Neutrophil (primary cell): Measurements from ENCODE around the gene GNAI3.

Experiments used
- H3K27ac ChIP-seq: fragments of 200-600 bp; sonication (generic); 2 replicates; pipeline ENCODE4 v1.5.1; 2016; ENCODE audit warnings: mild to moderate bottlenecking, moderate library complexity
- H3K27me3 ChIP-seq: fragments of 200-600 bp; sonication (generic); 2 replicates; pipeline ENCODE4 v1.6.0; 2016; ENCODE audit warnings: mild to moderate bottlenecking
- H3K36me3 ChIP-seq: fragments of 200-600 bp; sonication (generic); 2 replicates; pipeline ENCODE4 v1.5.1; 2017
- H3K4me1 ChIP-seq, 2 experiments: fragments of 200-600 bp in 1 of 2; sonication (generic) in 1 of 2; 1 replicate in 1 of 2; 2 replicates in 1 of 2; pipeline versions ENCODE4 v1.5.1 to v1.6.1; 2013 to 2016; ENCODE audit warnings: low read depth in 1 of 2, low read length in 1 of 2, mild to moderate bottlenecking in 1 of 2, moderate library complexity in 1 of 2; ENCODE audit not compliant: control insufficient read depth in 1 of 2, insufficient read depth in 1 of 2
- H3K4me3 ChIP-seq, 2 experiments: fragments of 200-600 bp in 1 of 2; sonication (generic) in 1 of 2; 1 replicate in 1 of 2; 2 replicates in 1 of 2; pipeline ENCODE4 v1.5.1; 2013 to 2016; ENCODE audit warnings: low read depth in 1 of 2, low read length in 1 of 2, mild to moderate bottlenecking in 1 of 2, moderate library complexity in 1 of 2
- H3K9me3 ChIP-seq: fragments of 200-600 bp; sonication (generic); 2 replicates; pipeline ENCODE4 v1.5.1; 2016
- TF ChIP-seq, protein P1 (sequence below): fragments of 200-600 bp; sonication (generic); IDR thresholded peaks from 2 replicates; pipeline ENCODE4 v1.5.1; 2016; ENCODE audit warnings: antibody characterized with exemption

Gene GNAI3

DNA sequence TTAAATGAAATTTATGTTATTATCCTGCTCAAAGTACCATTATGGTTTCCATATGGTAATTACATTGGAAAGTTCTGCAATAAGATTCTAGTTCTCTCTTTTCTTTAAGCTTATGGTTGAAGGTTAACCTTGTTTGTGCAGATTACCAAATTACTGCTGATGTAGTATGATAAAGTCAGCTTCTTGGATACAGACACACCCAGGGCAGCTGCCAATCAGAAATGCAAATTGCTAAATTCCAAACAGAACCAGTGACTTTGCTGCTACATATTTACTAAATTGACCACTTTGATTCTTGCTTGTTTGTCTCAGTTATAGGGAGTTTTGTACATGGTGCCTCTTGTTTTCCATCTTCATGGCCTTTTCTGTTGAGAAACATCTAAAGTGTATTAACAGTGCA, 44.5 kb downstream of the GNAI3 start:
- peaks cover 92% of the 10 kb centered on the region for H3K36me3 ChIP-seq
- no peak overlapping the region for H3K4me3 ChIP-seq
- peak overlapping the region; percentile 41 for H3K27ac ChIP-seq
- H3K27me3 ChIP-seq, result no peaks in the 10 kb centered on the region
- peaks cover 15 to 33% of the 10 kb centered on the region in 2 experiments for H3K4me1 ChIP-seq
- H3K9me3 ChIP-seq, result no peaks in the 10 kb centered on the region
- TF ChIP-seq, protein P1, sequence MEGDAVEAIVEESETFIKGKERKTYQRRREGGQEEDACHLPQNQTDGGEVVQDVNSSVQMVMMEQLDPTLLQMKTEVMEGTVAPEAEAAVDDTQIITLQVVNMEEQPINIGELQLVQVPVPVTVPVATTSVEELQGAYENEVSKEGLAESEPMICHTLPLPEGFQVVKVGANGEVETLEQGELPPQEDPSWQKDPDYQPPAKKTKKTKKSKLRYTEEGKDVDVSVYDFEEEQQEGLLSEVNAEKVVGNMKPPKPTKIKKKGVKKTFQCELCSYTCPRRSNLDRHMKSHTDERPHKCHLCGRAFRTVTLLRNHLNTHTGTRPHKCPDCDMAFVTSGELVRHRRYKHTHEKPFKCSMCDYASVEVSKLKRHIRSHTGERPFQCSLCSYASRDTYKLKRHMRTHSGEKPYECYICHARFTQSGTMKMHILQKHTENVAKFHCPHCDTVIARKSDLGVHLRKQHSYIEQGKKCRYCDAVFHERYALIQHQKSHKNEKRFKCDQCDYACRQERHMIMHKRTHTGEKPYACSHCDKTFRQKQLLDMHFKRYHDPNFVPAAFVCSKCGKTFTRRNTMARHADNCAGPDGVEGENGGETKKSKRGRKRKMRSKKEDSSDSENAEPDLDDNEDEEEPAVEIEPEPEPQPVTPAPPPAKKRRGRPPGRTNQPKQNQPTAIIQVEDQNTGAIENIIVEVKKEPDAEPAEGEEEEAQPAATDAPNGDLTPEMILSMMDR, result no peak

DNA sequence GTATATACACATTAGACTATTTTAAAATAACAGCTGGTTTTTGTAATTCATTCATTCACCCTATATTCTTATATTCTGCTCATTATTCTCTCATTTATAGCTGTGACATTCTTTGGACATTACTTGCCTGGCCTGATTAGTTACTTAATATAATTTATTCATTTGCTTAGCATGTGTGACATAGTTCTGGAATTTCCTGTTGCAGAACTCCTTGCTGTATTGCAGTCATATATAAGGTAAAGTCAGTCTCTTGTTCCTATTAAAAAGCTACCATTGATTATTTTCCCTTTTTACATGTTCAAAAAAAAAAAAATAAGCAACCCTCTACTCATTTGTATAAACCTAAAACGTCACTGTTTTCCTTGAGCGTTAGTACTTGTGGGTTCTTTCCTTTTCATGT, 47.1 kb downstream of the GNAI3 start:
- Histone ChIP-seq H3K9me3 (no peaks in the 10 kb centered on the region), H3K4me1 (peaks cover 0 to 11% of the 10 kb centered on the region in 2 experiments), H3K27ac (peak overlapping the region; percentile 28), H3K4me3 (no peak overlapping the region), H3K27me3 (no peaks in the 10 kb centered on the region), H3K36me3 (peaks cover 81% of the 10 kb centered on the region)
- TF ChIP-seq, protein P1, result no peak

DNA sequence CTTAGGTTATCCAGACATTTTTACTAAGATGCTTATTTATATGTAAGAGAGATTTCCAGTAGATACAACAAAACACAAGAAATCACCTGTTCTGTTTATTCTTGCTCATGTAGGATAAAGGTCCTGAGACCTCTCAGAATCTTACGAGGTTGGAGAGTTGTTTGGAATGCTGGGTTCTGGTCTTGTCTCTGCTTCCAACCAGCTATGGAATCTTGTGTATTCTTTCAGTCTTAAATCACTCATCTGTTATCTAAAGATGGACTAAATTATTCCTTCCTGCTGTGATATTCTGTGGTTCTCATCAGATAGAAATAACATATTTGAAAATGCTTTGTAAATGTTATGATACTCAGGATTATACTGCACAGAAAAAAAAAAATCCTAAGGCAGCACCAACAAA, 49.7 kb downstream of the GNAI3 start:
- Histone ChIP-seq H3K4me1 (peaks cover 0 to 4% of the 10 kb centered on the region in 2 experiments), H3K36me3 (peaks cover 59% of the 10 kb centered on the region), H3K9me3 (no peaks in the 10 kb centered on the region), H3K27me3 (no peaks in the 10 kb centered on the region), H3K4me3 (no peak overlapping the region), H3K27ac (peak overlapping the region; percentile 36)
- TF ChIP-seq, protein P1, result no peak

DNA sequence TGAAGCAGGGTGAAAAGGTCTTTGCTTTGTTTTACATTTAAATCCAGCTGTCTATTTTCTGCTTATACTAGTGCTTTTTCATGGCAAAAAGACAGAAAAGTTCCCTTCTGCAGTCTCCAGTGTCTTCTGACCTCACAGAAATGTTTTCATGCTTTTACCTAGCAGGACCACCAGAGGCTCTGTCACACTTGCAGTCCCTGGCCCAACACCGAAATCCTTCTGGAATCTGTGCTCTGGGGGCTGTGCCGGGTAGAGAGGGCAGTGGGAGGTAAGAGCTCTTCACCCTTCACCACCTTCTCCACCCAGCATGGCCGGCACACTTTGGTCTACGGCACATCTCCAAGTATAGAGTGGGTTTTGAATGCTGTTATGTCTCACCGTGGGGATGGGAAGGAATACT, 50.2 kb downstream of the GNAI3 start:
- H3K9me3 ChIP-seq, result no peaks in the 10 kb centered on the region
- TF ChIP-seq, protein P1, result no peak
- no peaks in the 10 kb centered on the region for H3K27me3 ChIP-seq
- H3K4me3 ChIP-seq, result no peak overlapping the region
- peak overlapping the region; percentile 36 for H3K27ac ChIP-seq
- peaks cover 56% of the 10 kb centered on the region for H3K36me3 ChIP-seq
- H3K4me1 ChIP-seq, result peaks cover 0 to 4% of the 10 kb centered on the region in 2 experiments

DNA sequence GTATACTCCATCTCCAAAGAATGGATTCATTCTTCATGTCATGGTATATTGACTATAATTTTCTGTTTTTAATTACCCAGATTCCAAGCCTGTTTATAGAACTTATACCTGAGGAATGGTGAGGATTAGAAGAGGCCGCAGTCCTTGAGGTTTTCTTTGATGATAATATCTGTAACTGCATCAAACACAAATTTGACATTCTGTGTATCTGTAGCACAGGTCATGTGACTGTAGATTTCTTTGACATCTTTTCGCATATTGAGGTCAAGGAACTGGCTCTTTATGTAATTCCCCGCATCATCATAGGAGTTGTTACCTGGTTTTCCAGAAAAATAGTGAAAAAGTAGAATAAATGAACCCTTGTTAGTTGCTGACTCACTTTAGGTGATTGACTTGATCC, 54.8 kb downstream of the GNAI3 start:
- no peak overlapping the region for H3K4me3 ChIP-seq
- H3K36me3 ChIP-seq, result peaks cover 19% of the 10 kb centered on the region
- H3K27ac ChIP-seq, result peak overlapping the region; percentile 35
- no peaks in the 10 kb centered on the region for H3K27me3 ChIP-seq
- peaks cover 4 to 6% of the 10 kb centered on the region in 2 experiments for H3K4me1 ChIP-seq
- TF ChIP-seq, protein P1, result no peak
- no peaks in the 10 kb centered on the region for H3K9me3 ChIP-seq

DNA sequence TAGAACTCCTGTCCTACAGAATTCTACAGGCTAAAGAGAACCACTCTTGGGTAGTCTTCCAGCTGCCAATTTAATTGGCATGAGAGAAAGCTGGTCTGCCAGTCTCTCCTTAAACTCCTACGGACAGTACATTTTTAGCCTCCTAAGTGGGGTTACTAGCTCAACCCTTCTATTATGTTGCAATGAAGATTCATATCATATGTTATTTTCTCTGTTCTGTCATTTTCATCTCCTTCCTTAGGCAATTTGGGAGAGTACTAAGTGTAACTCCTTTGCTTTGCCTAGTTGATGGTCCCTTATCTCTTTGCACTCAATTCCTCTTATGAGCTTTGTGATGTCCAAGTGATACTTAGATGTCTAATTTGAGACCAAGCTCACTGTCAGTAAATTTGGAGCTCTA, 57.0 kb downstream of the GNAI3 start:
- no peak overlapping the region for H3K4me3 ChIP-seq
- H3K27me3 ChIP-seq, result no peaks in the 10 kb centered on the region
- H3K9me3 ChIP-seq, result no peaks in the 10 kb centered on the region
- TF ChIP-seq, protein P1, result no peak
- peaks cover 10% of the 10 kb centered on the region for H3K36me3 ChIP-seq
- H3K27ac ChIP-seq, result peak overlapping the region; percentile 35
- peaks cover 7% of the 10 kb centered on the region in 2 experiments for H3K4me1 ChIP-seq
